ENCODE results near the gene SLC6A12. TPM values are rescaled to one million over a fixed set of nuclear protein-coding genes. Genes with fewer than 3 reads are reported as not detected.

Gene SLC6A12
- total RNA-seq, 4 donors from 2014 or later = 0.21 to 0.60 (median 0.39) TPM; not detected in 1

DNA sequence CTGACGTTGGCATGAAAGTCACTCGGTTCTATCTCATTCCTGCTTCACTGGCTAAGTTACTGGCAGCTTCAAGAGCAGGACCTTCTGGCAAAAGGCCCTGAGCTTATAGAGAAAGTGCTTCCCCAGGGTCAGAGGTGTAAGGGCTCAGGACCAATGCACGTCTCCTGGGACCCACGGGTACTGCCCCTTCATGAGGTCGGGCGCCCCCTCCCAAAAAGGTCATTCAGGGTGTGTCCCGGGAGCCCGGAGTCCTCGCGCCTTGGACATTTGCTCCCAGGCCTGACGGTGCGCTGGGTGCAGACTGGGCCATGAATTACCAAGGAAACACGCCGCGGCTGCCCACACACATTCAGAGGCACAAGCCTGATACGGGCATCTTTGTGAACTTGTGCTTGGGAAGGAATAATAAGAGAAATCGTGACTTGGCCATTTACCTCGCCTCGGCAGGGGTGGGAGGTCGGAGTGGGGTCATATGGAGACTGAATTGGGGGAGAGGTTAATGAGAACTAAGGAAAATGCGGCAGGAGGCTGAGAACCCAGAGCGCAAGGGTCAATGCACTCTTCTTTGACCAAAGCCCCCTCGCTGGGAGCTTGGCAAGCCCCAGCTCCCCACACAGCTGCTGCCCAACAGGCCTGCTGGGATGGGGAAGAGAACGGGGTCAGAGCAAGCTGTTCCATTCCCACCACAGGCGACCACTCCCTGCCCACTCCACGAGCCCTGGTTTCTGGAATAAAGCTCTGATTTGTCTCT, 15.7 kb upstream of the SLC6A12 start:
- Histone ChIP-seq H3K4me3 (no peak overlapping the region), H3K27ac (no peak overlapping the region), H3K9me3 (peaks cover 0 to under 1% (median 0%) of the 10 kb centered on the region in 4 donors), H3K27me3 (no peaks in the 10 kb centered on the region), H3K36me3 (no peaks in the 10 kb centered on the region), H3K4me1 (peaks cover 0 to 9% (median 0%) of the 10 kb centered on the region in 4 donors)
- no peak for DNase-seq (ENCODE audit: low spot score in 2 of 2)
- TF ChIP-seq EP300 (IDR thresholded peaks at IDR 0.05) (no peak), POLR2A (IDR thresholded peaks at IDR 0.05) (no peak)
- TF ChIP-seq, protein P1, sequence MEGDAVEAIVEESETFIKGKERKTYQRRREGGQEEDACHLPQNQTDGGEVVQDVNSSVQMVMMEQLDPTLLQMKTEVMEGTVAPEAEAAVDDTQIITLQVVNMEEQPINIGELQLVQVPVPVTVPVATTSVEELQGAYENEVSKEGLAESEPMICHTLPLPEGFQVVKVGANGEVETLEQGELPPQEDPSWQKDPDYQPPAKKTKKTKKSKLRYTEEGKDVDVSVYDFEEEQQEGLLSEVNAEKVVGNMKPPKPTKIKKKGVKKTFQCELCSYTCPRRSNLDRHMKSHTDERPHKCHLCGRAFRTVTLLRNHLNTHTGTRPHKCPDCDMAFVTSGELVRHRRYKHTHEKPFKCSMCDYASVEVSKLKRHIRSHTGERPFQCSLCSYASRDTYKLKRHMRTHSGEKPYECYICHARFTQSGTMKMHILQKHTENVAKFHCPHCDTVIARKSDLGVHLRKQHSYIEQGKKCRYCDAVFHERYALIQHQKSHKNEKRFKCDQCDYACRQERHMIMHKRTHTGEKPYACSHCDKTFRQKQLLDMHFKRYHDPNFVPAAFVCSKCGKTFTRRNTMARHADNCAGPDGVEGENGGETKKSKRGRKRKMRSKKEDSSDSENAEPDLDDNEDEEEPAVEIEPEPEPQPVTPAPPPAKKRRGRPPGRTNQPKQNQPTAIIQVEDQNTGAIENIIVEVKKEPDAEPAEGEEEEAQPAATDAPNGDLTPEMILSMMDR (IDR thresholded peaks at IDR 0.05) = no peak
- 39 to 44% methylated on average over 26 of the region's 26 CpGs for WGBS, 2 donors

DNA sequence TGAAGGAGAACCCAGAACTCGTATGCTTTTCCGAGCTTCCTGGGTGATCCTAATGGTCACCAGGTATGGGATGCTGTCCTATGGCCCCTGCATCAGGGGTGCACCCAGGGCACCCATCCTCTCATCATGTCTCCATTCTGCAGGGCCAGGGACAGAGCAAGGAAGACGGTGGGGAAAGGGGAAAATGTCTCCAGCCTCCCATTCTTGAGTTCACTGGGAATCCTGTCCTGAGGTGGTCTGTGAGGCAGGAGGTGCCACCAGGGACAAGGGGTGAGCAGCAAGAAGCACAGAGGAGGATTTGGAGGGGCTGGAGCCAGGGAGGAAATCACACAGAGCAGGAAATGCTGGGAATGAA, 14.9 kb upstream of the SLC6A12 start:
- H3K36me3 ChIP-seq = no peaks in the 10 kb centered on the region
- H3K27me3 ChIP-seq = no peaks in the 10 kb centered on the region
- TF ChIP-seq EP300 (IDR thresholded peaks at IDR 0.05) (no peak), POLR2A (IDR thresholded peaks at IDR 0.05) (no peak)
- TF ChIP-seq, protein P1 (IDR thresholded peaks at IDR 0.05) = no peak
- 73 to 85% methylated on average over 3 of the region's 3 CpGs for WGBS, 2 donors
- no peak overlapping the region for H3K27ac ChIP-seq
- no peak for DNase-seq (ENCODE audit: low spot score in 2 of 2)
- H3K4me1 ChIP-seq = peaks cover 0 to 9% (median 0%) of the 10 kb centered on the region in 4 donors
- no peak overlapping the region for H3K4me3 ChIP-seq
- H3K9me3 ChIP-seq = no peaks in the 10 kb centered on the region

DNA sequence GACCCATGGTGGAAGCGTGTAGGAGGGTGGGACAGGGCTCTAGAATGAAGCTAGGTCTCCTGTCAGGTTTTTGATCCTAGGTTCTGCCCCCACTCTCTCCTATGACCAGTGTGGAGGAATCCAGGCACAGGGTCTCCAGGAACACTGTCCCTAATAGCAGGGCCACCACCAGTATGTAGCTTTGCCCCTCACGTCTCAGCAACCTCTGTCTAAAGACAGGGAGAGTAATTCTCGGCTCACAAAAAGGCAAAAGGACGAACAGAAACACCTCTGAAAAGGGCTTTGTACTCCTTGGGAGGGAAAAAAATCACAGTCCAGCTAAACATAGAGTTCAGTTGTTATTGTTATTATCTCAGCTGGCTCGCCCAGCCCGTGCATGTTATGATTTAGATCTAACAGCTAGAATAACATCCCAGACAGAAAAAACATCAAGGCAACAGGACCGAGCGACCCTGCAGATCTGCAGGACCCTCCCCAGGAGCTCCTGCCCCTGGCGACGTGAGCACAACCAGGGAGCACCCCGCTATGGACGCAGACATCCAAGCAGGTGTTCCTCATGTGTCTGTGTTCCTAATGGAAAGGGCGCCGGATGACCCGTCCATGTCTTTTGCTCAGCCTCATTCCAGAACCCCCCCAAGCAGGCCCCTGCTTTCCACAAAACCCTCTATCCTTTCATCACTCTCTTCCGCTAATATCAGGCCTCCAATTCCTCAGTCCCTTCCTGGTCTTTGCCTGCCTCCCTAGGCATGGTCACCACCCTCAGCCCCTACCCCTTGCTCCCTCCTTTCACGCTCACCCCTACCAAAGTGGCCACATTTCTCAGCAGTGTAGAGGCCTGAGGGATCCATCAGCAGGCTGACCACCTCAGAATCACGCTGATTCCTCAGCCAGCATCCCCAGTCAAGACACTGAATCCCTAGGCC, 14.2 kb upstream of the SLC6A12 start:
- WGBS, 2 donors = 64 to 72% methylated on average over 18 of the region's 18 CpGs
- H3K36me3 ChIP-seq = no peaks in the 10 kb centered on the region
- peaks cover 0 to 9% (median 0%) of the 10 kb centered on the region in 4 donors for H3K4me1 ChIP-seq

DNA sequence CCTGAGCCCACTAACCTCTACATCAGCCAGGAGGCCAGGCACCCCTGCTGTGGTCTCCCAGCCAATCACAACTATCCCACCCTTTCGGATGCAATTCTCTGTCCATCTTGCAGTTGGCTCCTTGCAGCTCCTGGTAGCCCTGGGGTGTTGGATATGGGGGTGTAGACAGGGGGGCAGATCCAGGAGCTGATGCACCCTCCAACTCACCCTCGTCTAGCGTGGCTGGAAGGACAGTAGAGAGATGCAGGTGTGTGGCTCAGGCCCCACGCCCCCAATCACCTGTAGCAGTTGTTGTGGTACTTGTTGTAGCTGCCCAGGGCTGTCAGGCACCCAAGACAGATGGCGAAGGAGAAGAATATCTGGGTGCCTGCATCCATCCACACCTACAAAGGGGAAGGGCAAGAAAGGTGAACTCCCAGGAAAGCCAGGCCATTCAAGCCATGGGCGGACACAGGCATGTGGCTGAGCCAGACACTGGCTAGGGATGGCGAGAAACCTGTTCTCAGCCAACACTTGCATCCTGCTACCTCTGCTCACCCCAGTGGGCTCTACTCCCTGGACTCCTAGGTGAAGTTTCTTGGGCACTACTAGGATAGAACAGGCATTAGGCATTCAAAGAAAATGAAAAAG, 13.4 kb upstream of the SLC6A12 start:
- H3K4me3 ChIP-seq = no peak overlapping the region
- H3K27ac ChIP-seq = no peak overlapping the region
- no peaks in the 10 kb centered on the region for H3K27me3 ChIP-seq
- H3K9me3 ChIP-seq = no peaks in the 10 kb centered on the region
- TF ChIP-seq, protein P1 (IDR thresholded peaks at IDR 0.05) = no peak
- TF ChIP-seq POLR2A (IDR thresholded peaks at IDR 0.05) = no peak
- no peak for TF ChIP-seq EP300 (IDR thresholded peaks at IDR 0.05)
- peaks cover 0 to 9% (median 0%) of the 10 kb centered on the region in 4 donors for H3K4me1 ChIP-seq
- DNase-seq (ENCODE audit: low spot score in 2 of 2) = no peak
- WGBS, 2 donors = 88 to 92% methylated on average over 7 of the region's 7 CpGs
- H3K36me3 ChIP-seq = no peaks in the 10 kb centered on the region

More for the DNA sequence above, 14.2 kb upstream of the SLC6A12 start:
- DNase-seq (ENCODE audit: low spot score in 2 of 2) = no peak
- TF ChIP-seq EP300 (IDR thresholded peaks at IDR 0.05) (no peak), POLR2A (IDR thresholded peaks at IDR 0.05) (no peak)
- TF ChIP-seq, protein P1 (IDR thresholded peaks at IDR 0.05) = no peak
- H3K9me3 ChIP-seq = no peaks in the 10 kb centered on the region
- no peak overlapping the region for H3K27ac ChIP-seq
- no peaks in the 10 kb centered on the region for H3K27me3 ChIP-seq
- no peak overlapping the region for H3K4me3 ChIP-seq
